Spleen (tissue), 11 donors: ENCODE measurements around the gene R3HCC1L. TPM values are rescaled to one million over a fixed set of nuclear protein-coding genes. Genes with fewer than 3 reads are reported as not detected.

ENCODE experiments used
- DNase-seq: peaks from one replicate; pipeline ENCODE4 v3.0.0-alpha.2; 2020
- H3K27ac ChIP-seq, 8 donors: fragments of 200-600 bp; sonication (generic) in 7 of 8; 1 replicate in 4 of 8; 2 replicates in 4 of 8; pipeline versions ENCODE4 v1.5.0 to v1.8.0; 2016 to 2021; ENCODE audit warnings: inconsistent platforms in 4 of 8, mild to moderate bottlenecking in 4 of 8, moderate library complexity in 1 of 8
- H3K27me3 ChIP-seq, 7 donors: fragments of 200-600 bp; sonication (generic) in 6 of 7; replicated peaks in 1 of 7; 1 replicate in 4 of 7; 2 replicates in 3 of 7; pipeline versions ENCODE4 v1.5.0 to v1.8.0; 2016 to 2021; ENCODE audit warnings: inconsistent platforms in 3 of 7, mild to moderate bottlenecking in 1 of 7
- H3K36me3 ChIP-seq, 6 donors: fragments of 200-600 bp; sonication (generic) in 5 of 6; 1 replicate in 4 of 6; 2 replicates in 2 of 6; pipeline versions ENCODE4 v1.5.0 to v1.8.0; 2016 to 2021; ENCODE audit warnings: inconsistent platforms in 2 of 6
- H3K4me1 ChIP-seq, 6 donors: fragments of 200-600 bp; sonication (generic) in 5 of 6; 1 replicate in 3 of 6; 2 replicates in 3 of 6; pipeline versions ENCODE4 v1.5.0 to v1.8.0; 2016 to 2021; ENCODE audit warnings: inconsistent platforms in 3 of 6
- H3K4me3 ChIP-seq, 8 donors: fragments of 200-600 bp; sonication (generic) in 7 of 8; 1 replicate in 4 of 8; 2 replicates in 4 of 8; pipeline versions ENCODE4 v1.5.0 to v1.8.0; 2016 to 2021; ENCODE audit warnings: inconsistent platforms in 4 of 8, mild to moderate bottlenecking in 4 of 8, moderate library complexity in 2 of 8
- H3K9me3 ChIP-seq, 8 donors: fragments of 200-600 bp; sonication (generic) in 7 of 8; 1 replicate in 4 of 8; 2 replicates in 4 of 8; pipeline versions ENCODE4 v1.5.0 to v1.8.0; 2016 to 2021; ENCODE audit warnings: inconsistent platforms in 4 of 8
- CTCF ChIP-seq, 11 experiments: fragments of 200-600 bp in 7 of 11; fragments of 450-650 bp in 4 of 11; sonication (generic) in 4 of 11; IDR thresholded peaks in 8 of 11; conservative IDR thresholded peaks in 3 of 11; 1 replicate in 7 of 11; 2 replicates in 4 of 11; pipeline versions ENCODE4 v1.4.0 to v1.8.0; 2016 to 2021; ENCODE audit warnings: antibody characterized with exemption in 11 of 11, inconsistent platforms in 4 of 11, mild to moderate bottlenecking in 1 of 11
- POLR2A ChIP-seq, 3 donors: fragments of 450-650 bp; IDR thresholded peaks; one replicate each; pipeline ENCODE4 v1.5.1; 2017; ENCODE audit warnings: antibody characterized with exemption in 3 of 3, mild to moderate bottlenecking in 1 of 3
- POLR2AphosphoS5 ChIP-seq, 3 donors: sonication (generic); formaldehyde crosslinking; IDR thresholded peaks; one replicate each; pipeline ENCODE4 v1.5.1; 2017; ENCODE audit warnings: antibody characterized with exemption in 3 of 3
- whole genome bisulfite sequencing, 5 donors: extraction: QIAGEN DNeasy Blood & Tissue Kit in 3 of 5; methylation state at CpG; one replicate each; pipeline versions ENCODE4 v1.1.5 to v1.1.7; 2013 to 2018; 5-methylcytosine and 5-hydroxymethylcytosine counted together
- intact Hi-C: fragments of 100-400 bp; cut with DNase I; formaldehyde crosslinking; loops from one replicate; pipeline ENCODE4 v1.15.0; 2023; ENCODE audit warnings: low total_unique reads
- polyA plus RNA-seq, 3 donors: library from polyadenylated mRNA; stranded (reverse); fragments of 200-250 nt; gene quantifications; one replicate each; pipeline ENCODE4 v1.2.1, GENCODE V29; 2013
- total RNA-seq, 7 donors: library from RNA; depleted of rRNA in 3 of 7; stranded (reverse); fragments of >200 nt in 3 of 7; fragmentation: NEBNext Ultra II Directional in 4 of 7; extraction: Animal tissue kit (Norgen Biotek cat#: 25700) in 4 of 7; gene quantifications; one replicate each; pipeline versions ENCODE4 v1.1.0 to v1.2.1, GENCODE V29; 2016 to 2021
- donor health status: healthy with polysubstance abuse.
- donor health status: DM: no; HTN: no; CAD: no; lungs with moderate emphysema.
- donor health status: DM: no; HTN: no; CAD: no.
- donor health status: Bipolar disorder and iron deficiency.
- donor health status: healthy.
- donor health status: DM: no; HTN: no; CAD: no.
- donor health status: DM: yes; HTN: yes; CAD: no.

The R3HCC1L gene
- total and polyA plus RNA-seq, 10 donors = 9.0 to 21.2 (median 18.5) TPM

GRCh38 chr10:98163941-98164340 is 29.5 kb downstream of the R3HCC1L start:
- H3K27me3 ChIP-seq = no peaks in the 10 kb centered on the region
- intact Hi-C loops = loop anchor here (10.0 kb wide), 1 partner anchor 151 kb away; no protein-coding TSS in a partner anchor
- 90 to 94% (median 91%) methylated on average over 5 of the region's 5 CpGs for WGBS, 5 donors
- H3K36me3 ChIP-seq = peaks cover 0 to 70% (median 29%) of the 10 kb centered on the region in 6 donors
- H3K4me3 ChIP-seq = no peak overlapping the region
- no peak for DNase-seq
- no peak overlapping the region for H3K27ac ChIP-seq
- peaks cover 0 to 24% (median 16%) of the 10 kb centered on the region in 6 donors for H3K4me1 ChIP-seq
- no peaks in the 10 kb centered on the region for H3K9me3 ChIP-seq
- TF ChIP-seq CTCF (IDR thresholded peaks at IDR 0.05 in 8 of 11, conservative IDR thresholded peaks at IDR 0.05 in 3 of 11) (no peak), POLR2A (IDR thresholded peaks at IDR 0.05) (no peak), POLR2AphosphoS5 (IDR thresholded peaks at IDR 0.05) (no peak)

- intact Hi-C loops = loop anchor here (10.0 kb wide), 1 partner anchor 148 kb away; no protein-coding TSS in a partner anchor
- no peak overlapping the region for H3K4me3 ChIP-seq
- H3K36me3 ChIP-seq = peaks cover 0 to 86% (median 29%) of the 10 kb centered on the region in 6 donors
- H3K9me3 ChIP-seq = no peaks in the 10 kb centered on the region
- 56 to 77% (median 65%) methylated on average over 2 of the region's 2 CpGs for WGBS, 5 donors
- H3K27me3 ChIP-seq = no peaks in the 10 kb centered on the region
- no peak for TF ChIP-seq CTCF (IDR thresholded peaks at IDR 0.05 in 8 of 11, conservative IDR thresholded peaks at IDR 0.05 in 3 of 11)
- no peak for TF ChIP-seq POLR2AphosphoS5 (IDR thresholded peaks at IDR 0.05)
- no peak for TF ChIP-seq POLR2A (IDR thresholded peaks at IDR 0.05)
- H3K4me1 ChIP-seq = peaks cover 3 to 43% (median 27%) of the 10 kb centered on the region in 6 donors
- no peak overlapping the region for H3K27ac ChIP-seq
- no peak for DNase-seq
Observed at GRCh38 chr10:98167191-98167590, 32.7 kb downstream of the R3HCC1L start.

GRCh38 chr10:98168147-98168546 is 33.7 kb downstream of the R3HCC1L start:
- WGBS, 5 donors = 62 to 80% (median 78%) methylated on average over 7 of the region's 7 CpGs
- H3K9me3 ChIP-seq = no peaks in the 10 kb centered on the region
- H3K27me3 ChIP-seq = no peaks in the 10 kb centered on the region
- no peak for DNase-seq
- intact Hi-C loops = loop anchor here (10.0 kb wide), 1 partner anchor 147 kb away; no protein-coding TSS in a partner anchor
- TF ChIP-seq CTCF (IDR thresholded peaks at IDR 0.05 in 8 of 11, conservative IDR thresholded peaks at IDR 0.05 in 3 of 11) (no peak), POLR2AphosphoS5 (IDR thresholded peaks at IDR 0.05) (no peak), POLR2A (IDR thresholded peaks at IDR 0.05) (no peak)
- peaks cover 3 to 43% (median 27%) of the 10 kb centered on the region in 6 donors for H3K4me1 ChIP-seq
- H3K4me3 ChIP-seq = no peak overlapping the region
- H3K36me3 ChIP-seq = peaks cover 0 to 86% (median 27%) of the 10 kb centered on the region in 6 donors
- H3K27ac ChIP-seq = no peak overlapping the region

GRCh38 chr10:98168766-98169165 is 34.3 kb downstream of the R3HCC1L start:
- DNase-seq = no peak
- Histone ChIP-seq H3K4me3 (no peak overlapping the region), H3K36me3 (peaks cover 0 to 86% (median 21%) of the 10 kb centered on the region in 6 donors), H3K27me3 (no peaks in the 10 kb centered on the region), H3K27ac (no peak overlapping the region), H3K4me1 (peaks cover 3 to 43% (median 27%) of the 10 kb centered on the region in 6 donors), H3K9me3 (no peaks in the 10 kb centered on the region)
- 70 to 80% (median 77%) methylated on average over 3 of the region's 3 CpGs for WGBS, 5 donors
- intact Hi-C loops = loop anchor here (10.0 kb wide), 1 partner anchor 146 kb away; no protein-coding TSS in a partner anchor
- TF ChIP-seq CTCF (IDR thresholded peaks at IDR 0.05 in 8 of 11, conservative IDR thresholded peaks at IDR 0.05 in 3 of 11) = no peak
- no peak for TF ChIP-seq POLR2AphosphoS5 (IDR thresholded peaks at IDR 0.05)
- no peak for TF ChIP-seq POLR2A (IDR thresholded peaks at IDR 0.05)
